IPS DF 6.9 (cell line): ENCODE results near the gene TBC1D22A.

ENCODE experiments used
- DNase-seq: peaks from one replicate; pipeline ENCODE4 v3.0.0-alpha.2; 2013; ENCODE audit warnings: low read depth, low spot score
- H3K27ac ChIP-seq: one replicate; pipeline ENCODE4 v1.5.1; 2013; ENCODE audit warnings: low read length, control low read depth
- H3K27me3 ChIP-seq: 2 replicates; pipeline ENCODE4 v1.6.1; 2013; ENCODE audit warnings: mild to moderate bottlenecking, low read length; ENCODE audit not compliant: control insufficient read depth, insufficient read depth
- H3K36me3 ChIP-seq: 2 replicates; pipeline ENCODE4 v1.6.1; 2013; ENCODE audit warnings: low read length; ENCODE audit not compliant: control insufficient read depth, insufficient read depth
- H3K4me1 ChIP-seq: 2 replicates; pipeline ENCODE4 v1.6.1; 2013; ENCODE audit warnings: low read length; ENCODE audit not compliant: control insufficient read depth, insufficient read depth
- H3K4me3 ChIP-seq: 2 replicates; pipeline ENCODE4 v1.5.1; 2013; ENCODE audit warnings: mild to moderate bottlenecking, low read length
- H3K9me3 ChIP-seq: 2 replicates; pipeline ENCODE4 v1.6.1; 2013; ENCODE audit warnings: low read length, inconsistent platforms; ENCODE audit not compliant: control insufficient read depth, insufficient read depth
- WGBS: extraction: QIAGEN DNeasy Blood & Tissue Kit; methylation state at CpG from one replicate; pipeline ENCODE4 v1.1.7; 2013; ENCODE audit warnings: mixed read lengths, missing lambda C conversion rate; ENCODE audit not compliant: insufficient read length, insufficient coverage; 5-methylcytosine and 5-hydroxymethylcytosine counted together

TBC1D22A gene

GRCh38 chr22:46788441-46789172, 26.2 kb downstream of the TBC1D22A start:
- Histone ChIP-seq H3K9me3 (no peaks in the 10 kb centered on the region), H3K4me3 (no peak overlapping the region), H3K27me3 (no peaks in the 10 kb centered on the region), H3K4me1 (no peaks in the 10 kb centered on the region), H3K36me3 (peaks cover 4% of the 10 kb centered on the region; the same call in 1 of the 2 replicates), H3K27ac (no peak overlapping the region)
- no peak for DNase-seq
- WGBS, result no CpG with 5 or more reads among the region's 9 CpGs

- no CpG with 5 or more reads among the region's 10 CpGs for WGBS
- peaks cover 9% of the 10 kb centered on the region; the same call in 1 of the 2 replicates for H3K36me3 ChIP-seq
- no peak for DNase-seq
- no peak overlapping the region for H3K4me3 ChIP-seq
- H3K9me3 ChIP-seq, result no peaks in the 10 kb centered on the region
- no peaks in the 10 kb centered on the region for H3K4me1 ChIP-seq
- H3K27me3 ChIP-seq, result no peaks in the 10 kb centered on the region
- no peak overlapping the region for H3K27ac ChIP-seq
Observed at GRCh38 chr22:46789992-46790391, 27.5 kb downstream of the TBC1D22A start.

- Histone ChIP-seq H3K4me3 (no peak overlapping the region), H3K9me3 (no peaks in the 10 kb centered on the region), H3K27ac (no peak overlapping the region), H3K4me1 (no peaks in the 10 kb centered on the region), H3K27me3 (no peaks in the 10 kb centered on the region), H3K36me3 (peaks cover 9% of the 10 kb centered on the region; the same call in 1 of the 2 replicates)
- no CpG with 5 or more reads among the region's 13 CpGs for WGBS
- no peak for DNase-seq
Observed at GRCh38 chr22:46791201-46791731, 28.8 kb downstream of the TBC1D22A start.

GRCh38 chr22:46792061-46792796, 29.8 kb downstream of the TBC1D22A start:
- H3K9me3 ChIP-seq, result no peaks in the 10 kb centered on the region
- H3K27me3 ChIP-seq, result no peaks in the 10 kb centered on the region
- no peak overlapping the region for H3K27ac ChIP-seq
- DNase-seq, result no peak
- no CpG with 5 or more reads among the region's 20 CpGs for WGBS
- no peak overlapping the region for H3K4me3 ChIP-seq
- H3K4me1 ChIP-seq, result no peaks in the 10 kb centered on the region
- peaks cover 9% of the 10 kb centered on the region; the same call in 1 of the 2 replicates for H3K36me3 ChIP-seq

- Histone ChIP-seq H3K27me3 (no peaks in the 10 kb centered on the region), H3K4me1 (no peaks in the 10 kb centered on the region), H3K27ac (no peak overlapping the region), H3K4me3 (no peak overlapping the region), H3K9me3 (no peaks in the 10 kb centered on the region), H3K36me3 (peaks cover 9% of the 10 kb centered on the region; the same call in 1 of the 2 replicates)
- no CpG with 5 or more reads among the region's 8 CpGs for WGBS
- DNase-seq, result no peak
Observed at GRCh38 chr22:46792841-46793261, 30.4 kb downstream of the TBC1D22A start.

GRCh38 chr22:46793497-46793896, 31.0 kb downstream of the TBC1D22A start:
- DNase-seq, result no peak
- WGBS, result no CpG with 5 or more reads among the region's 23 CpGs
- Histone ChIP-seq H3K27ac (no peak overlapping the region), H3K27me3 (no peaks in the 10 kb centered on the region), H3K4me3 (no peak overlapping the region), H3K4me1 (no peaks in the 10 kb centered on the region), H3K36me3 (peaks cover 9% of the 10 kb centered on the region; the same call in 1 of the 2 replicates), H3K9me3 (no peaks in the 10 kb centered on the region)

- no peak overlapping the region for H3K27ac ChIP-seq
- DNase-seq, result no peak
- no peaks in the 10 kb centered on the region for H3K27me3 ChIP-seq
- no peaks in the 10 kb centered on the region for H3K4me1 ChIP-seq
- H3K4me3 ChIP-seq, result no peak overlapping the region
- H3K36me3 ChIP-seq, result peaks cover 9% of the 10 kb centered on the region; the same call in 1 of the 2 replicates
- no CpG with 5 or more reads among the region's 12 CpGs for WGBS
- no peaks in the 10 kb centered on the region for H3K9me3 ChIP-seq
Observed at GRCh38 chr22:46794067-46794466, 31.6 kb downstream of the TBC1D22A start.

- no peak for DNase-seq
- Histone ChIP-seq H3K4me3 (no peak overlapping the region), H3K27me3 (no peaks in the 10 kb centered on the region), H3K4me1 (no peaks in the 10 kb centered on the region), H3K9me3 (no peaks in the 10 kb centered on the region), H3K27ac (no peak overlapping the region), H3K36me3 (peaks cover 10% of the 10 kb centered on the region; the same call in 1 of the 2 replicates)
- no CpG with 5 or more reads among the region's 12 CpGs for WGBS
Observed at GRCh38 chr22:46794491-46794890, 32.0 kb downstream of the TBC1D22A start.

- no CpG with 5 or more reads among the region's 9 CpGs for WGBS
- DNase-seq, result no peak
- no peak overlapping the region for H3K27ac ChIP-seq
- H3K36me3 ChIP-seq, result peaks cover 11% of the 10 kb centered on the region; the same call in 1 of the 2 replicates
- no peaks in the 10 kb centered on the region for H3K27me3 ChIP-seq
- H3K4me1 ChIP-seq, result no peaks in the 10 kb centered on the region
- H3K9me3 ChIP-seq, result no peaks in the 10 kb centered on the region
- H3K4me3 ChIP-seq, result no peak overlapping the region
Observed at GRCh38 chr22:46795140-46795539, 32.7 kb downstream of the TBC1D22A start.

GRCh38 chr22:46795845-46796565, 33.6 kb downstream of the TBC1D22A start:
- no peak for DNase-seq
- Histone ChIP-seq H3K4me3 (no peak overlapping the region), H3K36me3 (peaks cover 11% of the 10 kb centered on the region; the same call in 1 of the 2 replicates), H3K27ac (no peak overlapping the region), H3K9me3 (no peaks in the 10 kb centered on the region), H3K27me3 (no peaks in the 10 kb centered on the region), H3K4me1 (no peaks in the 10 kb centered on the region)
- no CpG with 5 or more reads among the region's 15 CpGs for WGBS
